Prostate gland (tissue), 2 donors: ENCODE measurements around the gene PODN.

Experiments used
- POLR2A ChIP-seq: fragments of 450-650 bp; IDR thresholded peaks from one replicate; pipeline ENCODE4 v1.6.1; 2016; ENCODE audit warnings: antibody characterized with exemption, mild to moderate bottlenecking
- POLR2AphosphoS5 ChIP-seq: sonication (generic); formaldehyde crosslinking; IDR thresholded peaks from one replicate; pipeline ENCODE4 v1.6.1; 2017; ENCODE audit warnings: antibody characterized with exemption
- TF ChIP-seq, protein P1 (sequence below), 4 experiments: fragments of 200-600 bp in 2 of 4; fragments of 450-650 bp in 2 of 4; sonication (generic) in 2 of 4; IDR thresholded peaks; 1 replicate in 3 of 4; 2 replicates in 1 of 4; pipeline ENCODE4 v1.5.1; 2016 to 2019; ENCODE audit warnings: antibody characterized with exemption in 4 of 4, mild to moderate bottlenecking in 2 of 4, moderate library complexity in 2 of 4

DNA sequence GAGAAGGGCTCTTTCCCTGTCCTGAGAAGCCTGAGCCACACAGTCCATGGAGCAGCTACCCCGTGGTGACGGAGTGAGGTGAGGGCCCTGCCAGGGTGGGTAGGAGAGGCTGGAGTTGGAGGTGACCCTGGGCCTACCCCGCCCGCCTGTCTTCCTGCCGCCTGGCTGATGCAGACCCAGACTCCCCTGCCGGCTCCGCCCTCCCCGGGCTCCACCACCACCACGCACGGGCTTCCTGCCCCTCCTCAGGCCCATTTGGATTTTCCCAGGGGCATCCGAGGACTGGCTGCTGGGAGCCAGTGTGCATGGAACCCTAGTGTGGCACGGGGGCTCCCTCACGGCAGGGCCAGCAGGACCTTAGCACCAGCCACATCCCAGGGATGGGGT, 32.5 kb downstream of the PODN start:
- TF ChIP-seq POLR2AphosphoS5 (no peak), POLR2A (no peak)
- TF ChIP-seq, protein P1, sequence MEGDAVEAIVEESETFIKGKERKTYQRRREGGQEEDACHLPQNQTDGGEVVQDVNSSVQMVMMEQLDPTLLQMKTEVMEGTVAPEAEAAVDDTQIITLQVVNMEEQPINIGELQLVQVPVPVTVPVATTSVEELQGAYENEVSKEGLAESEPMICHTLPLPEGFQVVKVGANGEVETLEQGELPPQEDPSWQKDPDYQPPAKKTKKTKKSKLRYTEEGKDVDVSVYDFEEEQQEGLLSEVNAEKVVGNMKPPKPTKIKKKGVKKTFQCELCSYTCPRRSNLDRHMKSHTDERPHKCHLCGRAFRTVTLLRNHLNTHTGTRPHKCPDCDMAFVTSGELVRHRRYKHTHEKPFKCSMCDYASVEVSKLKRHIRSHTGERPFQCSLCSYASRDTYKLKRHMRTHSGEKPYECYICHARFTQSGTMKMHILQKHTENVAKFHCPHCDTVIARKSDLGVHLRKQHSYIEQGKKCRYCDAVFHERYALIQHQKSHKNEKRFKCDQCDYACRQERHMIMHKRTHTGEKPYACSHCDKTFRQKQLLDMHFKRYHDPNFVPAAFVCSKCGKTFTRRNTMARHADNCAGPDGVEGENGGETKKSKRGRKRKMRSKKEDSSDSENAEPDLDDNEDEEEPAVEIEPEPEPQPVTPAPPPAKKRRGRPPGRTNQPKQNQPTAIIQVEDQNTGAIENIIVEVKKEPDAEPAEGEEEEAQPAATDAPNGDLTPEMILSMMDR (IDR thresholded peaks at IDR 0.05), result no peak
